HG02973 (cell line): ENCODE results near the gene TFDP3.

Experiments used
- ATAC-seq: cut with Tn5 transposase; IDR thresholded peaks from one replicate; pipeline ENCODE4 v1.9.1; 2021; ENCODE audit warnings: moderate library complexity; ENCODE audit not compliant: unreplicated experiment

The TFDP3 gene

GRCh38 chrX:133218329-133218728, at the start of gene TFDP3:
Gene TFDP3, minus strand, starts transcription at chrX:133218354. Its CDS starts 95 bp downstream, at chrX:133218259.
- ATAC-seq = no peak

- no peak for ATAC-seq
Observed at GRCh38 chrX:133267621-133268020, 49.5 kb upstream of the TFDP3 start.

- no peak for ATAC-seq
Observed at GRCh38 chrX:133265331-133265730, 47.2 kb upstream of the TFDP3 start.

GRCh38 chrX:133258481-133258880, 40.3 kb upstream of the TFDP3 start:
- ATAC-seq = no peak

- no peak for ATAC-seq
Observed at GRCh38 chrX:133254666-133255065, 36.5 kb upstream of the TFDP3 start.

- ATAC-seq = no peak
Observed at GRCh38 chrX:133251204-133251603, 33.0 kb upstream of the TFDP3 start.

GRCh38 chrX:133250184-133251100, 32.3 kb upstream of the TFDP3 start:
- ATAC-seq = no peak

- no peak for ATAC-seq
Observed at GRCh38 chrX:133249266-133250058, 31.3 kb upstream of the TFDP3 start.

GRCh38 chrX:133248177-133248576, 30.0 kb upstream of the TFDP3 start:
- ATAC-seq = no peak

GRCh38 chrX:133246921-133247320, 28.8 kb upstream of the TFDP3 start:
- no peak for ATAC-seq

- ATAC-seq = no peak
Observed at GRCh38 chrX:133235830-133236229, 17.7 kb upstream of the TFDP3 start.

GRCh38 chrX:133232331-133232730, 14.2 kb upstream of the TFDP3 start:
- ATAC-seq = no peak

- no peak for ATAC-seq
Observed at GRCh38 chrX:133229361-133229760, 11.2 kb upstream of the TFDP3 start.

- no peak for ATAC-seq
Observed at GRCh38 chrX:133215747-133216146, 2.4 kb downstream of the TFDP3 start.

GRCh38 chrX:133215017-133215416, 3.1 kb downstream of the TFDP3 start:
- ATAC-seq = no peak

- no peak for ATAC-seq
Observed at GRCh38 chrX:133214301-133214700, 3.9 kb downstream of the TFDP3 start.

- ATAC-seq = no peak
Observed at GRCh38 chrX:133213117-133213516, 5.0 kb downstream of the TFDP3 start.

GRCh38 chrX:133207751-133208150, 10.4 kb downstream of the TFDP3 start:
- no peak for ATAC-seq

GRCh38 chrX:133191739-133192039, 26.5 kb downstream of the TFDP3 start:
- ATAC-seq = no peak

GRCh38 chrX:133190877-133191738, 27.0 kb downstream of the TFDP3 start:
- ATAC-seq = no peak

- ATAC-seq = no peak
Observed at GRCh38 chrX:133189195-133189594, 29.0 kb downstream of the TFDP3 start.
